ENCODE measurements around the gene ARHGAP26. TPM values are rescaled to one million over a fixed set of nuclear protein-coding genes. Genes with fewer than 3 reads are reported as not detected.

Gene ARHGAP26
- total and polyA plus RNA-seq, 4 donors, result 1.8 to 16.7 (median 4.1) TPM

GRCh38 chr5:142767178-142767577, 3.0 kb upstream of the ARHGAP26 start:
- no peak for DNase-seq (ENCODE audit: low spot score)
- TF ChIP-seq JUND (IDR thresholded peaks at IDR 0.05), result no peak
- no peak for TF ChIP-seq CTCF (IDR thresholded peaks at IDR 0.05; ENCODE audit: low read depth, low read length, missing input control)
- no peak for TF ChIP-seq RXRA (IDR thresholded peaks at IDR 0.05)
- no peak for TF ChIP-seq GABPA (IDR thresholded peaks at IDR 0.05 in 1 of 2, conservative IDR thresholded peaks at IDR 0.05 in 1 of 2)
- TF ChIP-seq RAD21 (IDR thresholded peaks at IDR 0.05), result no peak
- Histone ChIP-seq H3K27ac (ENCODE audit: low read depth in 1 of 2, low read length in 2 of 2) (no peak overlapping the region), H3K36me3 (ENCODE audit: control insufficient read depth in 4 of 4, insufficient read depth in 3 of 4, low read depth in 1 of 4, low read length in 3 of 4) (no peaks in the 10 kb centered on the region), H3K9ac (ENCODE audit: low read depth in 1 of 2, low read length in 2 of 2) (no peak overlapping the region), H3K27me3 (ENCODE audit: control insufficient read depth in 4 of 4, insufficient read depth in 4 of 4, low read length in 3 of 4) (no peaks in the 10 kb centered on the region), H3K4me1 (ENCODE audit: control insufficient read depth in 4 of 4, insufficient read depth in 4 of 4, low read length in 3 of 4) (peaks cover 0 to 19% (median 12%) of the 10 kb centered on the region in 4 donors), H3K4me3 (ENCODE audit: low read depth in 1 of 3, low read length in 3 of 3) (no peak overlapping the region), H3K9me3 (ENCODE audit: control insufficient read depth in 4 of 4, low read length in 3 of 4) (no peaks in the 10 kb centered on the region)
- WGBS, result 90% methylated on average over 3 of the region's 3 CpGs

- no peak for DNase-seq (ENCODE audit: low spot score)
- no peak overlapping the region for H3K27ac ChIP-seq (ENCODE audit: low read depth in 1 of 2, low read length in 2 of 2)
- H3K4me3 ChIP-seq (ENCODE audit: low read depth in 1 of 3, low read length in 3 of 3), result no peak overlapping the region
- TF ChIP-seq GABPA (IDR thresholded peaks at IDR 0.05 in 1 of 2, conservative IDR thresholded peaks at IDR 0.05 in 1 of 2) (no peak), RAD21 (IDR thresholded peaks at IDR 0.05) (no peak), NR2F2 (IDR thresholded peaks at IDR 0.05) (no peak), CTCF (IDR thresholded peaks at IDR 0.05; ENCODE audit: low read depth, low read length, missing input control) (no peak), SP1 (IDR thresholded peaks at IDR 0.05) (no peak), JUND (IDR thresholded peaks at IDR 0.05) (no peak), YY1 (IDR thresholded peaks at IDR 0.05) (no peak), ATF3 (IDR thresholded peaks at IDR 0.05) (no peak), ZBTB33 (IDR thresholded peaks at IDR 0.05) (no peak), HNF4G (IDR thresholded peaks at IDR 0.05) (no peak), MAX (IDR thresholded peaks at IDR 0.05) (no peak), FOXA2 (IDR thresholded peaks at IDR 0.05) (no peak), REST (IDR thresholded peaks at IDR 0.05) (no peak), FOXA1 (IDR thresholded peaks at IDR 0.05) (no peak), TAF1 (conservative IDR thresholded peaks at IDR 0.05) (no peak), RXRA (IDR thresholded peaks at IDR 0.05) (no peak), EGR1 (IDR thresholded peaks at IDR 0.05; ENCODE audit: low read depth in 2 of 2) (no peak)
- peaks cover 0 to 24% (median 12%) of the 10 kb centered on the region in 4 donors for H3K4me1 ChIP-seq (ENCODE audit: control insufficient read depth in 4 of 4, insufficient read depth in 4 of 4, low read length in 3 of 4)
- WGBS, result 85% methylated on average over 1 of the region's 1 CpG
- H3K9ac ChIP-seq (ENCODE audit: low read depth in 1 of 2, low read length in 2 of 2), result no peak overlapping the region
- no peaks in the 10 kb centered on the region for H3K36me3 ChIP-seq (ENCODE audit: control insufficient read depth in 4 of 4, insufficient read depth in 3 of 4, low read depth in 1 of 4, low read length in 3 of 4)
- no peaks in the 10 kb centered on the region for H3K9me3 ChIP-seq (ENCODE audit: control insufficient read depth in 4 of 4, low read length in 3 of 4)
- H3K27me3 ChIP-seq (ENCODE audit: control insufficient read depth in 4 of 4, insufficient read depth in 4 of 4, low read length in 3 of 4), result no peaks in the 10 kb centered on the region
Observed at GRCh38 chr5:142767911-142768310, 2.3 kb upstream of the ARHGAP26 start.

All from liver (tissue), 9 donors.